Liver (tissue), 9 donors: ENCODE measurements around the gene PTPRN2. TPM values are rescaled to one million over a fixed set of nuclear protein-coding genes. Genes with fewer than 3 reads are reported as not detected.

Experiments used
- DNase-seq: peaks from one replicate; pipeline ENCODE4 v3.0.0-alpha.2; 2017; ENCODE audit warnings: low spot score
- H3K27ac ChIP-seq, 2 donors: one replicate each; pipeline ENCODE4 v1.7.0; 2013; ENCODE audit warnings: inconsistent platforms in 2 of 2, low read length in 2 of 2, control low read depth in 1 of 2, low read depth in 1 of 2, mild to moderate bottlenecking in 1 of 2
- H3K27me3 ChIP-seq, 4 donors: one replicate each; pipeline versions ENCODE4 v1.6.1 to v1.7.0; 2013; ENCODE audit warnings: low read length in 3 of 4, inconsistent platforms in 1 of 4, mild to moderate bottlenecking in 1 of 4, moderate library complexity in 1 of 4; ENCODE audit not compliant: control insufficient read depth in 4 of 4, insufficient read depth in 4 of 4
- H3K36me3 ChIP-seq, 4 donors: one replicate each; pipeline versions ENCODE4 v1.6.1 to v1.7.0; 2013; ENCODE audit warnings: low read length in 3 of 4, mild to moderate bottlenecking in 3 of 4, low read depth in 1 of 4, moderate library complexity in 1 of 4; ENCODE audit not compliant: control insufficient read depth in 4 of 4, insufficient read depth in 3 of 4
- H3K4me1 ChIP-seq, 4 donors: one replicate each; pipeline versions ENCODE4 v1.6.1 to v1.7.0; 2013; ENCODE audit warnings: low read length in 3 of 4, mild to moderate bottlenecking in 3 of 4, moderate library complexity in 1 of 4; ENCODE audit not compliant: control insufficient read depth in 4 of 4, insufficient read depth in 4 of 4
- H3K4me3 ChIP-seq, 3 donors: one replicate each; pipeline versions ENCODE4 v1.6.1 to v1.7.0; 2013; ENCODE audit warnings: low read length in 3 of 3, control low read depth in 1 of 3, low read depth in 1 of 3, mild to moderate bottlenecking in 1 of 3
- H3K9ac ChIP-seq, 2 donors: one replicate each; pipeline ENCODE4 v1.7.0; 2013; ENCODE audit warnings: low read length in 2 of 2, mild to moderate bottlenecking in 2 of 2, moderate library complexity in 2 of 2, control low read depth in 1 of 2, low read depth in 1 of 2
- H3K9me3 ChIP-seq, 4 donors: one replicate each; pipeline versions ENCODE4 v1.6.1 to v1.7.0; 2013; ENCODE audit warnings: low read length in 3 of 4; ENCODE audit not compliant: control insufficient read depth in 4 of 4
- ATF3 ChIP-seq: IDR thresholded peaks from 2 replicates; pipeline ENCODE4 v1.6.1; 2016; ENCODE audit warnings: antibody characterized with exemption
- CTCF ChIP-seq: fragments of 150-350 bp; IDR thresholded peaks from 2 replicates; pipeline ENCODE4 v1.5.1; 2017; ENCODE audit warnings: improper control_type of control experiment, low read depth, low read length; ENCODE audit not compliant: missing input control
- EGR1 ChIP-seq, 2 donors: IDR thresholded peaks; 2 replicates each; pipeline ENCODE4 v1.6.1; 2016 to 2018; ENCODE audit warnings: antibody characterized with exemption in 2 of 2, low read depth in 2 of 2
- FOXA1 ChIP-seq: IDR thresholded peaks from 2 replicates; pipeline ENCODE4 v1.6.1; 2016; ENCODE audit warnings: antibody characterized with exemption
- FOXA2 ChIP-seq: IDR thresholded peaks from 2 replicates; pipeline ENCODE4 v1.6.1; 2016; ENCODE audit warnings: antibody characterized with exemption
- GABPA ChIP-seq, 2 donors: IDR thresholded peaks in 1 of 2; conservative IDR thresholded peaks in 1 of 2; 2 replicates each; pipeline ENCODE4 v1.6.1; 2016; ENCODE audit warnings: antibody characterized with exemption in 2 of 2, mild to moderate bottlenecking in 1 of 2, moderate library complexity in 1 of 2
- HNF4A ChIP-seq, 2 donors: conservative IDR thresholded peaks; 2 replicates each; pipeline ENCODE4 v1.6.1; 2016; ENCODE audit warnings: antibody characterized with exemption in 2 of 2, mild to moderate bottlenecking in 2 of 2
- HNF4G ChIP-seq: IDR thresholded peaks from 2 replicates; pipeline ENCODE4 v1.6.1; 2016; ENCODE audit warnings: antibody characterized with exemption
- JUND ChIP-seq, 2 donors: IDR thresholded peaks; 2 replicates each; pipeline ENCODE4 v1.6.1; 2016; ENCODE audit warnings: antibody characterized with exemption in 2 of 2
- MAX ChIP-seq: IDR thresholded peaks from 2 replicates; pipeline ENCODE4 v1.6.1; 2016; ENCODE audit warnings: antibody characterized with exemption
- NR2F2 ChIP-seq: IDR thresholded peaks from 2 replicates; pipeline ENCODE4 v1.6.1; 2016; ENCODE audit warnings: antibody characterized with exemption
- RAD21 ChIP-seq, 2 donors: IDR thresholded peaks; 2 replicates each; pipeline ENCODE4 v1.6.1; 2016; ENCODE audit warnings: antibody characterized with exemption in 2 of 2, mild to moderate bottlenecking in 2 of 2
- REST ChIP-seq: IDR thresholded peaks from 2 replicates; pipeline ENCODE4 v1.6.1; 2016; ENCODE audit warnings: antibody characterized with exemption, mild to moderate bottlenecking
- RXRA ChIP-seq, 2 donors: IDR thresholded peaks; 2 replicates each; pipeline ENCODE4 v1.6.1; 2017 to 2018; ENCODE audit warnings: antibody characterized with exemption in 2 of 2, mild to moderate bottlenecking in 1 of 2
- SP1 ChIP-seq: IDR thresholded peaks from 2 replicates; pipeline ENCODE4 v1.6.1; 2018; ENCODE audit warnings: antibody characterized with exemption, mild to moderate bottlenecking
- TAF1 ChIP-seq: conservative IDR thresholded peaks from 2 replicates; pipeline ENCODE4 v1.6.1; 2016; ENCODE audit warnings: antibody characterized with exemption, mild to moderate bottlenecking
- YY1 ChIP-seq: IDR thresholded peaks from 2 replicates; pipeline ENCODE4 v1.6.1; 2016; ENCODE audit warnings: antibody characterized with exemption, mild to moderate bottlenecking
- ZBTB33 ChIP-seq: IDR thresholded peaks from 2 replicates; pipeline ENCODE4 v1.6.1; 2016; ENCODE audit warnings: antibody characterized with exemption
- WGBS: extraction: QIAGEN DNeasy Blood & Tissue Kit; methylation state at CpG from one replicate; pipeline ENCODE4 v1.1.7; 2013; 5-methylcytosine and 5-hydroxymethylcytosine counted together
- polyA plus RNA-seq, 2 donors: library from polyadenylated mRNA; stranded (reverse) in 1 of 2; unstranded in 1 of 2; fragments of 200-250 nt in 1 of 2; fragments of >200 nt in 1 of 2; fragmentation: Nextera tagmentation in 1 of 2; extraction: Ambion mirVana in 1 of 2; gene quantifications; one replicate each; pipeline versions ENCODE4 v1.2.1 to v1.2.3, GENCODE V29; 2013 to 2015
- total RNA-seq, 2 donors: library from RNA; depleted of rRNA; stranded (reverse); fragments of >200 nt; gene quantifications; one replicate each; pipeline ENCODE4 v1.2.3, GENCODE V29; 2014
- donor health status: healthy.
- donor health status: healthy.
- donor health status: healthy.
- donor health status: healthy.
- donor health status: healthy.

PTPRN2 gene
- total and polyA plus RNA-seq, 4 donors, result 0.75 to 1.9 (median 1.1) TPM

GRCh38 chr7:157947504-157947903 lies 640.1 kb downstream of the PTPRN2 start:
- no peak for DNase-seq
- Histone ChIP-seq H3K27me3 (no peaks in the 10 kb centered on the region), H3K36me3 (no peaks in the 10 kb centered on the region), H3K4me1 (no peaks in the 10 kb centered on the region), H3K9ac (no peak overlapping the region), H3K4me3 (no peak overlapping the region), H3K9me3 (peaks cover 0 to 12% (median 3%) of the 10 kb centered on the region in 4 donors), H3K27ac (no peak overlapping the region)
- TF ChIP-seq ATF3 (no peak), FOXA1 (no peak), TAF1 (no peak), REST (no peak), FOXA2 (no peak), MAX (no peak), YY1 (no peak), CTCF (no peak), EGR1 (IDR thresholded peaks at IDR 0.05; ENCODE audit: low read depth in 2 of 2) (no peak), RAD21 (IDR thresholded peaks at IDR 0.05) (no peak), SP1 (no peak), GABPA (IDR thresholded peaks at IDR 0.05 in 1 of 2, conservative IDR thresholded peaks at IDR 0.05 in 1 of 2) (no peak), JUND (IDR thresholded peaks at IDR 0.05) (no peak), HNF4G (no peak), HNF4A (conservative IDR thresholded peaks at IDR 0.05) (no peak), RXRA (IDR thresholded peaks at IDR 0.05) (no peak), NR2F2 (no peak), ZBTB33 (no peak)
- WGBS, result 87% methylated on average over 3 of the region's 3 CpGs
